HepG2 (cell line): ENCODE measurements around the gene TMEM240. TPM values are rescaled to one million over a fixed set of nuclear protein-coding genes. Genes with fewer than 3 reads are reported as not detected.

ENCODE experiments used
- ATAC-seq: fragments of 200-7000 bp; cut with Tn5 transposase; 3 replicates; pipeline ENCODE4 v1.9.1; 2020; ENCODE audit warnings: mild to moderate bottlenecking, moderate library complexity
- BruUV-seq: library from RNA; stranded (reverse); fragments of 400-500 nt; replicated peaks from 2 replicates; lab custom pipeline; 2021; lab: Mats Ljungman, UMichigan
- CTCF ChIA-PET: fragments of 300-600 bp; formaldehyde crosslinking; extraction: SDS; loops from one replicate; lab custom pipeline; 2021; ENCODE audit warnings: low total read pairs, inconsistent platforms, low intra/inter-chr PET ratio; lab: Yijun Ruan, JAX
- POLR2A ChIA-PET: fragments of 350-600 bp; sonication (Branson Sonifier 250); formaldehyde crosslinking; loops from one replicate; lab custom pipeline; 2020; ENCODE audit warnings: antibody characterized with exemption, inconsistent platforms; lab: Yijun Ruan, JAX
- DNase-seq: peaks from one replicate; pipeline ENCODE4 v3.0.0-alpha.2; 2015; ENCODE audit warnings: low spot score
- FAIRE-seq: peaks from 3 replicates; lab custom pipeline; 2011; peaks lifted over from hg19 to GRCh38; lab: Jason Lieb, UNC
- H2AFZ ChIP-seq: one replicate; pipeline ENCODE4 v1.6.1; 2011; ENCODE audit warnings: low read length, inconsistent platforms
- H3K27ac ChIP-seq: fragments of 300-600 bp; 3 replicates; pipeline ENCODE4 v1.8.0; 2011; ENCODE audit warnings: mixed run types, mild to moderate bottlenecking, mixed read lengths, low read length, inconsistent platforms; ENCODE audit not compliant: insufficient read depth; ENCODE audit errors: extremely low read length
- H3K27me3 ChIP-seq, 2 experiments: fragments of 200-600 bp in 1 of 2; 2 replicates in 1 of 2; 3 replicates in 1 of 2; pipeline versions ENCODE4 v1.6.0 to v1.8.0; 2011; ENCODE audit warnings: low read length in 2 of 2, mild to moderate bottlenecking in 2 of 2, moderate library complexity in 2 of 2, inconsistent platforms in 1 of 2; ENCODE audit not compliant: insufficient read depth in 2 of 2, control insufficient read depth in 1 of 2
- H3K36me3 ChIP-seq, 2 experiments: fragments of 200-600 bp in 1 of 2; replicated peaks in 1 of 2; 2 replicates in 1 of 2; 3 replicates in 1 of 2; pipeline versions ENCODE4 v1.5.1 to v1.8.0; 2011; ENCODE audit warnings: low read length in 2 of 2, inconsistent platforms in 1 of 2; ENCODE audit not compliant: insufficient read depth in 2 of 2, control insufficient read depth in 1 of 2
- H3K4me1 ChIP-seq: 2 replicates; pipeline ENCODE4 v1.5.1; 2012; ENCODE audit warnings: low read length, inconsistent platforms; ENCODE audit not compliant: insufficient read depth
- H3K4me2 ChIP-seq: 2 replicates; pipeline ENCODE4 v1.6.0; 2011; ENCODE audit warnings: low read depth, low read length, inconsistent platforms
- H3K4me3 ChIP-seq, 3 experiments: fragments of 200-600 bp in 1 of 3; sonication (generic), shearing (Covaris generic) in 1 of 3; replicated peaks in 1 of 3; 2 replicates each; pipeline ENCODE4 v1.5.1; 2011 to 2016; ENCODE audit warnings: low read length in 3 of 3, inconsistent platforms in 2 of 3, low read depth in 2 of 3, mild to moderate bottlenecking in 2 of 3, control low read depth in 1 of 3, mixed read lengths in 1 of 3; ENCODE audit not compliant: insufficient read depth in 1 of 3
- H3K79me2 ChIP-seq: one replicate; pipeline ENCODE4 v1.6.1; 2011; ENCODE audit warnings: low read length, inconsistent platforms; ENCODE audit not compliant: insufficient read depth
- H3K9ac ChIP-seq: 2 replicates; pipeline ENCODE4 v1.6.0; 2011; ENCODE audit warnings: mild to moderate bottlenecking, low read depth, low read length, inconsistent platforms; ENCODE audit not compliant: insufficient read depth
- H3K9me3 ChIP-seq: 2 replicates; pipeline ENCODE4 v1.5.1; 2012; ENCODE audit warnings: mild to moderate bottlenecking, low read length
- H4K20me1 ChIP-seq: 2 replicates; pipeline ENCODE4 v1.6.0; 2011; ENCODE audit warnings: inconsistent platforms, mild to moderate bottlenecking, low read length, moderate library complexity; ENCODE audit not compliant: insufficient read depth
- CREBL2 ChIP-seq: sonication (generic); formaldehyde crosslinking; IDR thresholded peaks from 2 replicates; pipeline ENCODE4 v1.8.1; 2023; ENCODE audit warnings: missing genetic modification reagents, mild to moderate bottlenecking, borderline replicate concordance
- DZIP1 ChIP-seq: sonication (generic); formaldehyde crosslinking; IDR thresholded peaks from 2 replicates; pipeline ENCODE4 v1.5.0; 2020; ENCODE audit warnings: mild to moderate bottlenecking, missing genetic modification reagents
- MTA3 ChIP-seq: sonication (generic); formaldehyde crosslinking; IDR thresholded peaks from 2 replicates; pipeline ENCODE4 v1.4.0; 2020; ENCODE audit warnings: missing genetic modification reagents
- NR2F6 ChIP-seq, 2 experiments: IDR thresholded peaks; 2 replicates each; pipeline ENCODE4 v1.6.1; 2016; ENCODE audit warnings: antibody characterized with exemption in 1 of 2, mild to moderate bottlenecking in 1 of 2
- SMC3 ChIP-seq: IDR thresholded peaks from 2 replicates; pipeline ENCODE4 v1.6.1; 2011; ENCODE audit warnings: low read length, improper control_type of control experiment
- TGIF2 ChIP-seq: IDR thresholded peaks from 2 replicates; pipeline ENCODE4 v1.6.1; 2016; ENCODE audit warnings: control low read depth, missing compliant biosample characterization
- ZNF557 ChIP-seq: sonication (generic); formaldehyde crosslinking; IDR thresholded peaks from 2 replicates; pipeline ENCODE4 v1.4.0; 2020; ENCODE audit warnings: missing genetic modification reagents
- WGBS: methylation state at CpG from one replicate; pipeline ENCODE4 v1.1.6; 2017; ENCODE audit warnings: low lambda C conversion rate; 5-methylcytosine and 5-hydroxymethylcytosine counted together
- in situ Hi-C: cut with HindIII; loops from 2 replicates; pipeline ENCODE4 v1.10.0; 2017; ENCODE audit warnings: low pct_unique_long_range_greater_than_20kb; ENCODE audit not compliant: extremely low pct_ligation_motif_present
- intact Hi-C: fragments of 100-400 bp; cut with micrococcal nuclease; formaldehyde crosslinking; loops from one replicate; pipeline ENCODE4 v1.10.0; 2022; ENCODE audit not compliant: unreplicated experiment
- polyA plus RNA-seq, 8 experiments: library from polyadenylated mRNA; depleted of rRNA in 3 of 8; stranded (reverse) in 7 of 8; unstranded in 1 of 8; fragments of >200 nt; fragmentation: Illumina TruSeq in 4 of 8; extraction: Trizol in 4 of 8; gene quantifications; 2 replicates each; pipeline versions ENCODE4 v1.2.1 to v1.2.3, GENCODE V29; 2011 to 2016; ENCODE audit warnings: low read depth in 4 of 8, missing spikeins in 1 of 8, mixed read lengths in 1 of 8; ENCODE audit not compliant: insufficient read depth in 1 of 8
- total RNA-seq, 5 experiments: library from RNA; depleted of rRNA; stranded (reverse); fragments of >200 nt; fragmentation: Illumina TruSeq; extraction: Trizol; gene quantifications; 2 replicates each; pipeline ENCODE4 v1.2.3, GENCODE V29; 2016; ENCODE audit warnings: low read depth in 1 of 5
- TF ChIP-seq, protein P1 (sequence below): sonication (generic); formaldehyde crosslinking; IDR thresholded peaks from 2 replicates; pipeline ENCODE4 v1.5.1; 2020; ENCODE audit warnings: missing genetic modification reagents, mild to moderate bottlenecking, borderline replicate concordance

Gene TMEM240
- total and polyA plus RNA-seq, 2 of the 13 experiments (the other 11 are each of a cell fraction or from before 2014, with no cell fraction given), result 0.17 TPM; not detected in 1

GRCh38 chr1:1544544-1544943, 4.1 kb upstream of the TMEM240 start:
- 90% methylated on average over 10 of the region's 10 CpGs for WGBS
- Histone ChIP-seq H4K20me1 (no peaks in the 10 kb centered on the region), H3K79me2 (no peaks in the 10 kb centered on the region), H3K36me3 (peaks cover 5 to 14% of the 10 kb centered on the region in 2 experiments; a peak in 4 of 5 replicates), H3K27me3 (no peaks in the 10 kb centered on the region), H2AFZ (no peak overlapping the region), H3K9ac (no peak overlapping the region), H3K4me3 (no peak overlapping the region), H3K4me1 (no peaks in the 10 kb centered on the region), H3K27ac (no peak overlapping the region), H3K9me3 (no peaks in the 10 kb centered on the region), H3K4me2 (no peak overlapping the region)
- ChIA-PET POLR2A (no interaction called here), CTCF (no interaction called here)
- no peak for ATAC-seq
- no TSS peak for BruUV-seq
- DNase-seq, result no peak
- in situ Hi-C loops, result no loop called here
- TF ChIP-seq ZNF557 (CRISPR knock-in tag), result no peak
- TF ChIP-seq SMC3, result no peak
- no peak for TF ChIP-seq CREBL2
- TF ChIP-seq, protein P1, sequence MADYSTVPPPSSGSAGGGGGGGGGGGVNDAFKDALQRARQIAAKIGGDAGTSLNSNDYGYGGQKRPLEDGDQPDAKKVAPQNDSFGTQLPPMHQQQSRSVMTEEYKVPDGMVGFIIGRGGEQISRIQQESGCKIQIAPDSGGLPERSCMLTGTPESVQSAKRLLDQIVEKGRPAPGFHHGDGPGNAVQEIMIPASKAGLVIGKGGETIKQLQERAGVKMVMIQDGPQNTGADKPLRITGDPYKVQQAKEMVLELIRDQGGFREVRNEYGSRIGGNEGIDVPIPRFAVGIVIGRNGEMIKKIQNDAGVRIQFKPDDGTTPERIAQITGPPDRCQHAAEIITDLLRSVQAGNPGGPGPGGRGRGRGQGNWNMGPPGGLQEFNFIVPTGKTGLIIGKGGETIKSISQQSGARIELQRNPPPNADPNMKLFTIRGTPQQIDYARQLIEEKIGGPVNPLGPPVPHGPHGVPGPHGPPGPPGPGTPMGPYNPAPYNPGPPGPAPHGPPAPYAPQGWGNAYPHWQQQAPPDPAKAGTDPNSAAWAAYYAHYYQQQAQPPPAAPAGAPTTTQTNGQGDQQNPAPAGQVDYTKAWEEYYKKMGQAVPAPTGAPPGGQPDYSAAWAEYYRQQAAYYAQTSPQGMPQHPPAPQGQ (CRISPR knock-in tag), result no peak
- no peak for TF ChIP-seq DZIP1
- no peak for TF ChIP-seq TGIF2 (CRISPR knock-in tag)
- TF ChIP-seq MTA3 (CRISPR knock-in tag), result no peak
- TF ChIP-seq NR2F6 (IDR thresholded peaks at IDR 0.05), result no peak
- no peak for TF ChIP-seq NR2F6 (CRISPR knock-in tag; IDR thresholded peaks at IDR 0.05)
- intact Hi-C loops, result no loop called here
- FAIRE-seq, result no peak
